Prostate gland (tissue), 2 donors: ENCODE results near the gene IGF2BP2.

Experiments
- POLR2A ChIP-seq: fragments of 450-650 bp; IDR thresholded peaks from one replicate; pipeline ENCODE4 v1.6.1; 2016; ENCODE audit warnings: antibody characterized with exemption, mild to moderate bottlenecking
- TF ChIP-seq, protein P1 (sequence below), 4 experiments: fragments of 200-600 bp in 2 of 4; fragments of 450-650 bp in 2 of 4; sonication (generic) in 2 of 4; IDR thresholded peaks; 1 replicate in 3 of 4; 2 replicates in 1 of 4; pipeline ENCODE4 v1.5.1; 2016 to 2019; ENCODE audit warnings: antibody characterized with exemption in 4 of 4, mild to moderate bottlenecking in 2 of 4, moderate library complexity in 2 of 4

DNA sequence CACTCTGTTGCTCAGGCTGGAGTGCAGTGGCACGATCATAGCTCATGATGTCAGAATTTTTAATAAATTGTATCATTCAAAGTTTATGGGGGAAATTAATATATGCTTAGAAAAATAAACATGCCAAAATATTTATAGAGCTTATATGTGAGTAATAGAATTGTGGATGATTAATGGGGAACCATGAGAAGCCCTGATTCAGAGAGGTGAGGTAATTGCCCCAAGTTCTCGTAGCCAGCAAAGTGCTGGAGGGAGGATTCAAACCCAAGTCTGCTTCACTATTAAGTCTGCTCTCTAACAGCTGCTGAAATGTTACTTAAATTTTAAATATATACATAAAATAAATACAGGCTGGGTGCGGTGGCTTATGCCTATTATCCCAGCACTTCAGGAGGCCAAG lies 26.2 kb upstream of the IGF2BP2 start:
- TF ChIP-seq, protein P1, sequence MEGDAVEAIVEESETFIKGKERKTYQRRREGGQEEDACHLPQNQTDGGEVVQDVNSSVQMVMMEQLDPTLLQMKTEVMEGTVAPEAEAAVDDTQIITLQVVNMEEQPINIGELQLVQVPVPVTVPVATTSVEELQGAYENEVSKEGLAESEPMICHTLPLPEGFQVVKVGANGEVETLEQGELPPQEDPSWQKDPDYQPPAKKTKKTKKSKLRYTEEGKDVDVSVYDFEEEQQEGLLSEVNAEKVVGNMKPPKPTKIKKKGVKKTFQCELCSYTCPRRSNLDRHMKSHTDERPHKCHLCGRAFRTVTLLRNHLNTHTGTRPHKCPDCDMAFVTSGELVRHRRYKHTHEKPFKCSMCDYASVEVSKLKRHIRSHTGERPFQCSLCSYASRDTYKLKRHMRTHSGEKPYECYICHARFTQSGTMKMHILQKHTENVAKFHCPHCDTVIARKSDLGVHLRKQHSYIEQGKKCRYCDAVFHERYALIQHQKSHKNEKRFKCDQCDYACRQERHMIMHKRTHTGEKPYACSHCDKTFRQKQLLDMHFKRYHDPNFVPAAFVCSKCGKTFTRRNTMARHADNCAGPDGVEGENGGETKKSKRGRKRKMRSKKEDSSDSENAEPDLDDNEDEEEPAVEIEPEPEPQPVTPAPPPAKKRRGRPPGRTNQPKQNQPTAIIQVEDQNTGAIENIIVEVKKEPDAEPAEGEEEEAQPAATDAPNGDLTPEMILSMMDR (IDR thresholded peaks at IDR 0.05): no peak
- no peak for TF ChIP-seq POLR2A
